BLaER1 treated with 17β-estradiol and CSF1 and Interleukin-3, amounts not matched to agents 10 nM and 100 nM (cell line): Measurements from ENCODE around the gene MGME1.

Source experiments
- H3K27ac ChIP-seq, 11 experiments: shearing (Covaris generic); formaldehyde crosslinking; 2 replicates each; pipeline ENCODE4 v1.8.1; 2022
- H3K27me3 ChIP-seq, 11 experiments: shearing (Covaris generic); formaldehyde crosslinking; 2 replicates each; pipeline ENCODE4 v1.8.1; 2022
- H3K36me3 ChIP-seq, 11 experiments: shearing (Covaris generic); formaldehyde crosslinking; 2 replicates each; pipeline ENCODE4 v1.8.1; 2022
- H3K4me1 ChIP-seq, 10 experiments: shearing (Covaris generic); formaldehyde crosslinking; 2 replicates each; pipeline ENCODE4 v1.8.1; 2022
- H3K4me2 ChIP-seq, 11 experiments: shearing (Covaris generic); formaldehyde crosslinking; 2 replicates each; pipeline ENCODE4 v1.8.1; 2022
- H3K4me3 ChIP-seq, 10 experiments: shearing (Covaris generic); formaldehyde crosslinking; 2 replicates each; pipeline ENCODE4 v1.8.1; 2022
- H3K9ac ChIP-seq, 11 experiments: shearing (Covaris generic); formaldehyde crosslinking; 2 replicates each; pipeline ENCODE4 v1.8.1; 2022
- H3K9me3 ChIP-seq, 11 experiments: shearing (Covaris generic); formaldehyde crosslinking; replicated peaks in 1 of 11; 2 replicates each; pipeline ENCODE4 v1.8.1; 2022
- H4K20me1 ChIP-seq, 11 experiments: shearing (Covaris generic); formaldehyde crosslinking; 2 replicates each; pipeline ENCODE4 v1.8.1; 2022
- Cebpa-rat ChIP-seq, 11 experiments: shearing (Covaris generic); IDR thresholded peaks; 2 replicates each; pipeline ENCODE4 v1.8.1; 2022

Gene MGME1

GRCh38 chr20:17960927-17961586 lies 7.8 kb upstream of the MGME1 start:
- Histone ChIP-seq H3K27me3 (no peaks in the 10 kb centered on the region), H3K4me3 (peak overlapping the region; percentile 87 to 99 (median 96); a peak in 17 of 20 replicates), H3K9me3 (no peaks in the 10 kb centered on the region), H4K20me1 (peaks cover 43 to 100% (median 100%) of the 10 kb centered on the region in 11 experiments), H3K4me2 (peak overlapping the region; percentile 97 to 99 (median 98)), H3K27ac (peak overlapping the region; percentile 95 to 100 (median 99); a peak in 21 of 22 replicates), H3K9ac (peak overlapping the region; percentile 75 to 100 (median 99)), H3K36me3 (peaks cover 8 to 59% (median 40%) of the 10 kb centered on the region in 11 experiments; a peak in 19 of 22 replicates), H3K4me1 (peaks cover 92 to 96% (median 94%) of the 10 kb centered on the region in 10 experiments)
- TF ChIP-seq Cebpa-rat (IDR thresholded peaks at IDR 0.05): no peak

- Histone ChIP-seq H3K27ac (peak overlapping the region; percentile 95 to 100 (median 99)), H4K20me1 (peaks cover 38 to 100% (median 100%) of the 10 kb centered on the region in 11 experiments; a peak in 21 of 22 replicates), H3K4me1 (peaks cover 87 to 91% (median 89%) of the 10 kb centered on the region in 10 experiments), H3K4me2 (peak overlapping the region; percentile 97 to 99 (median 98)), H3K4me3 (peak overlapping the region; percentile 87 to 99 (median 96); a peak in 14 of 20 replicates), H3K9me3 (no peaks in the 10 kb centered on the region), H3K27me3 (no peaks in the 10 kb centered on the region), H3K9ac (peak overlapping the region; percentile 75 to 100 (median 99)), H3K36me3 (peaks cover 3 to 61% (median 35%) of the 10 kb centered on the region in 11 experiments; a peak in 19 of 22 replicates)
- no peak for TF ChIP-seq Cebpa-rat (IDR thresholded peaks at IDR 0.05)
These were observed 7.3 kb upstream of the MGME1 start for GRCh38 chr20:17961587-17961940.

- no peak for TF ChIP-seq Cebpa-rat (IDR thresholded peaks at IDR 0.05)
- H3K36me3 ChIP-seq: peaks cover 0 to 69% (median 37%) of the 10 kb centered on the region in 11 experiments; a peak in 16 of 22 replicates
- peak overlapping the region; percentile 87 to 99 (median 96) for H3K4me3 ChIP-seq
- H3K27ac ChIP-seq: peak overlapping the region; percentile 95 to 100 (median 99)
- H4K20me1 ChIP-seq: peaks cover 21 to 100% (median 91%) of the 10 kb centered on the region in 11 experiments; a peak in 21 of 22 replicates
- no peaks in the 10 kb centered on the region for H3K27me3 ChIP-seq
- H3K9ac ChIP-seq: peak overlapping the region; percentile 97 to 100 (median 99)
- H3K9me3 ChIP-seq: no peaks in the 10 kb centered on the region
- H3K4me2 ChIP-seq: peak overlapping the region; percentile 97 to 99 (median 98)
- H3K4me1 ChIP-seq: peaks cover 70 to 73% (median 72%) of the 10 kb centered on the region in 10 experiments
These were observed 5.5 kb upstream of the MGME1 start for GRCh38 chr20:17963114-17963897.

- peak overlapping the region; percentile 95 to 100 (median 99) for H3K27ac ChIP-seq
- H3K4me2 ChIP-seq: peak overlapping the region; percentile 97 to 99 (median 98)
- peak overlapping the region; percentile 87 to 99 (median 96); a peak in 19 of 20 replicates for H3K4me3 ChIP-seq
- H3K4me1 ChIP-seq: peaks cover 62 to 65% (median 64%) of the 10 kb centered on the region in 10 experiments
- H4K20me1 ChIP-seq: peaks cover 13 to 92% (median 83%) of the 10 kb centered on the region in 11 experiments; a peak in 21 of 22 replicates
- no peaks in the 10 kb centered on the region for H3K9me3 ChIP-seq
- peaks cover 0 to 67% (median 37%) of the 10 kb centered on the region in 11 experiments; a peak in 16 of 22 replicates for H3K36me3 ChIP-seq
- TF ChIP-seq Cebpa-rat (IDR thresholded peaks at IDR 0.05): no peak
- no peaks in the 10 kb centered on the region for H3K27me3 ChIP-seq
- H3K9ac ChIP-seq: peak overlapping the region; percentile 97 to 100 (median 99); a peak in 21 of 22 replicates
These were observed 4.7 kb upstream of the MGME1 start for GRCh38 chr20:17964073-17964472.

GRCh38 chr20:17964632-17965031 lies 4.2 kb upstream of the MGME1 start:
- TF ChIP-seq Cebpa-rat (IDR thresholded peaks at IDR 0.05): no peak
- peak overlapping the region; percentile 97 to 100 (median 99) for H3K9ac ChIP-seq
- H3K27me3 ChIP-seq: no peaks in the 10 kb centered on the region
- peaks cover 0 to 61% (median 37%) of the 10 kb centered on the region in 11 experiments; a peak in 16 of 22 replicates for H3K36me3 ChIP-seq
- peak overlapping the region; percentile 95 to 100 (median 99) for H3K27ac ChIP-seq
- H3K4me2 ChIP-seq: peak overlapping the region; percentile 97 to 99 (median 98)
- H4K20me1 ChIP-seq: peaks cover 8 to 87% (median 78%) of the 10 kb centered on the region in 11 experiments; a peak in 21 of 22 replicates
- H3K4me1 ChIP-seq: peaks cover 56 to 60% (median 58%) of the 10 kb centered on the region in 10 experiments
- H3K9me3 ChIP-seq: no peaks in the 10 kb centered on the region
- peak overlapping the region; percentile 87 to 99 (median 96) for H3K4me3 ChIP-seq

GRCh38 chr20:17965042-17965697 lies 3.6 kb upstream of the MGME1 start:
- H3K4me3 ChIP-seq: peak overlapping the region; percentile 87 to 99 (median 96)
- no peaks in the 10 kb centered on the region for H3K27me3 ChIP-seq
- H3K9ac ChIP-seq: peak overlapping the region; percentile 97 to 100 (median 99)
- H4K20me1 ChIP-seq: peaks cover 8 to 81% (median 72%) of the 10 kb centered on the region in 11 experiments; a peak in 21 of 22 replicates
- no peak for TF ChIP-seq Cebpa-rat (IDR thresholded peaks at IDR 0.05)
- H3K27ac ChIP-seq: peak overlapping the region; percentile 95 to 100 (median 99)
- H3K36me3 ChIP-seq: peaks cover 0 to 56% (median 37%) of the 10 kb centered on the region in 11 experiments; a peak in 16 of 22 replicates
- peak overlapping the region; percentile 97 to 99 (median 98) for H3K4me2 ChIP-seq
- H3K9me3 ChIP-seq: no peaks in the 10 kb centered on the region
- H3K4me1 ChIP-seq: peaks cover 51 to 55% (median 53%) of the 10 kb centered on the region in 10 experiments

- Histone ChIP-seq H3K36me3 (peaks cover 0 to 56% (median 36%) of the 10 kb centered on the region in 11 experiments; a peak in 16 of 22 replicates), H4K20me1 (peaks cover 0 to 66% (median 57%) of the 10 kb centered on the region in 11 experiments; a peak in 19 of 22 replicates), H3K27me3 (no peaks in the 10 kb centered on the region), H3K9ac (peak overlapping the region; percentile 97 to 100 (median 99)), H3K4me1 (peaks cover 45 to 55% (median 49%) of the 10 kb centered on the region in 10 experiments), H3K27ac (peak overlapping the region; percentile 95 to 100 (median 99)), H3K4me2 (peak overlapping the region; percentile 97 to 99 (median 98)), H3K9me3 (no peaks in the 10 kb centered on the region), H3K4me3 (peak overlapping the region; percentile 87 to 99 (median 96))
- TF ChIP-seq Cebpa-rat (IDR thresholded peaks at IDR 0.05): no peak
These were observed 2.1 kb upstream of the MGME1 start for GRCh38 chr20:17966432-17967310.
